H9 (cell line): ENCODE measurements around the gene CERS6. TPM values are rescaled to one million over a fixed set of nuclear protein-coding genes. Genes with fewer than 3 reads are reported as not detected.

Experiments
- DNase-seq: peaks from one replicate; pipeline ENCODE4 v3.0.0-alpha.2; 2017
- H2AFZ ChIP-seq: one replicate; pipeline ENCODE4 v1.6.1; 2013; ENCODE audit warnings: mild to moderate bottlenecking, low read length, control low read depth, moderate library complexity
- H2AK5ac ChIP-seq: 2 replicates; pipeline ENCODE4 v1.6.1; 2013; ENCODE audit warnings: low read length, control low read depth, mixed read lengths; ENCODE audit not compliant: insufficient read length
- H2BK120ac ChIP-seq: one replicate; pipeline ENCODE4 v1.6.1; 2013; ENCODE audit warnings: low read depth, mild to moderate bottlenecking, low read length, control low read depth, inconsistent platforms; ENCODE audit not compliant: poor library complexity, severe bottlenecking
- H2BK12ac ChIP-seq: 2 replicates; pipeline ENCODE4 v1.6.1; 2013; ENCODE audit warnings: low read length, control low read depth, mixed read lengths, low read depth; ENCODE audit not compliant: insufficient read length
- H2BK15ac ChIP-seq: 2 replicates; pipeline ENCODE4 v1.6.1; 2013; ENCODE audit warnings: low read depth, low read length, control low read depth
- H2BK20ac ChIP-seq: one replicate; pipeline ENCODE4 v1.6.1; 2013; ENCODE audit warnings: low read depth, mild to moderate bottlenecking, low read length, control low read depth, inconsistent platforms; ENCODE audit not compliant: poor library complexity, severe bottlenecking
- H2BK5ac ChIP-seq: 2 replicates; pipeline ENCODE4 v1.6.1; 2013; ENCODE audit warnings: low read length, control low read depth, mixed read lengths; ENCODE audit not compliant: insufficient read length
- H3K14ac ChIP-seq: 2 replicates; pipeline ENCODE4 v1.6.1; 2013; ENCODE audit warnings: low read length, control low read depth; ENCODE audit not compliant: insufficient read depth
- H3K18ac ChIP-seq: 2 replicates; pipeline ENCODE4 v1.6.1; 2013; ENCODE audit warnings: low read depth, mild to moderate bottlenecking, mixed read lengths, low read length, control low read depth; ENCODE audit not compliant: insufficient read length
- H3K23ac ChIP-seq: 2 replicates; pipeline ENCODE4 v1.6.1; 2013; ENCODE audit warnings: low read length, control low read depth, mixed read lengths, low read depth; ENCODE audit not compliant: insufficient read length
- H3K23me2 ChIP-seq: 2 replicates; pipeline ENCODE4 v1.6.1; 2013; ENCODE audit warnings: low read depth, mild to moderate bottlenecking, mixed read lengths, low read length, control low read depth; ENCODE audit not compliant: insufficient read length, poor library complexity, severe bottlenecking
- H3K27ac ChIP-seq: 2 replicates; pipeline ENCODE4 v1.5.1; 2013; ENCODE audit warnings: low read length, control low read depth, mixed read lengths, low read depth; ENCODE audit not compliant: insufficient read length
- H3K27me3 ChIP-seq: 2 replicates; pipeline ENCODE4 v1.6.1; 2013; ENCODE audit warnings: low read length, control low read depth, inconsistent platforms; ENCODE audit not compliant: insufficient read depth
- H3K4ac ChIP-seq: 2 replicates; pipeline ENCODE4 v1.6.1; 2013; ENCODE audit warnings: low read depth, mild to moderate bottlenecking, control low read depth, inconsistent platforms, low read length, moderate library complexity
- H3K4me1 ChIP-seq: 2 replicates; pipeline ENCODE4 v1.6.1; 2013; ENCODE audit warnings: low read length, control low read depth, inconsistent platforms; ENCODE audit not compliant: insufficient read depth
- H3K4me2 ChIP-seq: 2 replicates; pipeline ENCODE4 v1.6.1; 2013; ENCODE audit warnings: low read length, control low read depth, mixed read lengths; ENCODE audit not compliant: insufficient read length, insufficient read depth
- H3K56ac ChIP-seq: 2 replicates; pipeline ENCODE4 v1.6.1; 2013; ENCODE audit warnings: low read depth, mild to moderate bottlenecking, mixed read lengths, low read length, control low read depth; ENCODE audit not compliant: insufficient read length
- H3K79me1 ChIP-seq: 2 replicates; pipeline ENCODE4 v1.6.1; 2013; ENCODE audit warnings: low read depth, mild to moderate bottlenecking, moderate library complexity, low read length, control low read depth, inconsistent platforms; ENCODE audit not compliant: insufficient read depth, poor library complexity, severe bottlenecking
- H3K79me2 ChIP-seq: 2 replicates; pipeline ENCODE4 v1.6.1; 2013; ENCODE audit warnings: low read length, control low read depth, inconsistent platforms; ENCODE audit not compliant: insufficient read depth
- H3K9ac ChIP-seq: 2 replicates; pipeline ENCODE4 v1.6.1; 2013; ENCODE audit warnings: low read length, control low read depth, mixed read lengths; ENCODE audit not compliant: insufficient read length; ENCODE audit errors: extremely low read depth
- H3K9me3 ChIP-seq: one replicate; pipeline ENCODE4 v1.6.1; 2013; ENCODE audit warnings: low read depth, low read length, inconsistent platforms; ENCODE audit not compliant: control insufficient read depth
- H3T11ph ChIP-seq: one replicate; pipeline ENCODE4 v1.6.1; 2013; ENCODE audit warnings: mild to moderate bottlenecking, low read length, control low read depth, inconsistent platforms
- H4K20me1 ChIP-seq: one replicate; pipeline ENCODE4 v1.6.1; 2013; ENCODE audit not compliant: control insufficient read depth, insufficient read length, insufficient read depth
- H4K5ac ChIP-seq: 2 replicates; pipeline ENCODE4 v1.6.1; 2013; ENCODE audit warnings: low read depth, mild to moderate bottlenecking, mixed read lengths, low read length, control low read depth; ENCODE audit not compliant: insufficient read length
- H4K8ac ChIP-seq: replicated peaks from 2 replicates; pipeline ENCODE4 v1.6.1; 2013; ENCODE audit warnings: low read length, control low read depth, mixed read lengths, low read depth; ENCODE audit not compliant: insufficient read length
- H4K91ac ChIP-seq: 2 replicates; pipeline ENCODE4 v1.6.1; 2013; ENCODE audit warnings: low read depth, mild to moderate bottlenecking, moderate library complexity, mixed read lengths, low read length, control low read depth; ENCODE audit not compliant: insufficient read length
- H3K27ac Mint-ChIP-seq, 3 experiments: 2 replicates in 2 of 3; 3 replicates in 1 of 3; pipeline ENCODE4 v1.8.0; 2020 to 2021; ENCODE audit warnings: mixed read lengths in 3 of 3, mild to moderate bottlenecking in 1 of 3, moderate library complexity in 1 of 3
- H3K27me3 Mint-ChIP-seq: 2 replicates; pipeline ENCODE4 v1.8.0; 2021; ENCODE audit warnings: low read depth, mild to moderate bottlenecking, moderate library complexity, mixed read lengths
- H3K36me3 Mint-ChIP-seq, 3 experiments: 2 replicates in 2 of 3; 3 replicates in 1 of 3; pipeline ENCODE4 v1.8.0; 2020 to 2021; ENCODE audit warnings: low read depth in 3 of 3, mixed read lengths in 3 of 3; ENCODE audit not compliant: insufficient read depth in 1 of 3
- H3K4me1 Mint-ChIP-seq, 2 experiments: 2 replicates each; pipeline ENCODE4 v1.8.0; 2020; ENCODE audit warnings: mixed read lengths in 2 of 2
- H3K4me3 Mint-ChIP-seq, 2 experiments: 2 replicates in 1 of 2; 3 replicates in 1 of 2; pipeline ENCODE4 v1.8.0; 2020 to 2021; ENCODE audit warnings: mild to moderate bottlenecking in 2 of 2, mixed read lengths in 2 of 2, moderate library complexity in 1 of 2
- H3K9me3 Mint-ChIP-seq, 2 experiments: 2 replicates in 1 of 2; 3 replicates in 1 of 2; pipeline ENCODE4 v1.8.0; 2020; ENCODE audit warnings: mild to moderate bottlenecking in 2 of 2, mixed read lengths in 2 of 2, moderate library complexity in 1 of 2
- CTCF ChIP-seq: fragments of 200-600 bp; sonication (generic); conservative IDR thresholded peaks from 3 replicates; pipeline ENCODE4 v1.8.0; 2021; ENCODE audit warnings: antibody characterized with exemption, mild to moderate bottlenecking
- WGBS: extraction: QIAGEN DNeasy Blood & Tissue Kit; methylation state at CpG from one replicate; pipeline ENCODE4 v1.1.7; 2013; ENCODE audit warnings: missing lambda C conversion rate, low lambda C conversion rate, mixed read lengths; ENCODE audit not compliant: insufficient read length; ENCODE audit errors: extremely low coverage; 5-methylcytosine and 5-hydroxymethylcytosine counted together
- total RNA-seq: library from RNA; stranded (reverse); gene quantifications from 2 replicates; pipeline ENCODE4 v1.2.1, GENCODE V29; 2021

Gene CERS6
- total RNA-seq, 1 experiment from 2014 or later, result 17.7 TPM

- H2AFZ ChIP-seq, result no peak overlapping the region
- no peak overlapping the region for H3K4me2 ChIP-seq
- H4K5ac ChIP-seq, result no peak overlapping the region
- no peak overlapping the region for H2BK15ac ChIP-seq
- no peaks in the 10 kb centered on the region for H3K4me1 ChIP-seq
- no peak overlapping the region for H3K23ac ChIP-seq
- H3T11ph ChIP-seq, result no peak overlapping the region
- no peaks in the 10 kb centered on the region for H3K23me2 ChIP-seq
- WGBS, result no CpG with 5 or more reads among the region's 2 CpGs
- no peaks in the 10 kb centered on the region for H3K27me3 ChIP-seq
- no peak overlapping the region for H4K8ac ChIP-seq
- no peaks in the 10 kb centered on the region for H3K79me1 ChIP-seq
- H3K14ac ChIP-seq, result no peak overlapping the region
- no peak overlapping the region for H4K91ac ChIP-seq
- H3K27ac Mint-ChIP-seq, result no peak overlapping the region; a peak in 1 of 7 replicates
- H4K20me1 ChIP-seq, result no peaks in the 10 kb centered on the region
- peaks cover 0 to 6% of the 10 kb centered on the region in 2 experiments; a peak in 3 of 5 replicates for H3K9me3 Mint-ChIP-seq
- no peak for DNase-seq
- H2BK12ac ChIP-seq, result no peak overlapping the region
- no peak overlapping the region for H2BK5ac ChIP-seq
- no peak overlapping the region for H2BK120ac ChIP-seq
- H2AK5ac ChIP-seq, result no peak overlapping the region
- no peak overlapping the region for H3K56ac ChIP-seq
- H3K36me3 Mint-ChIP-seq, result peaks cover 2 to 4% (median 4%) of the 10 kb centered on the region in 3 experiments; a peak in 4 of 7 replicates
- no peak for TF ChIP-seq CTCF
- H3K9ac ChIP-seq, result no peak overlapping the region
- H3K4me3 Mint-ChIP-seq, result no peak overlapping the region
- no peaks in the 10 kb centered on the region for H3K27me3 Mint-ChIP-seq
- no peak overlapping the region for H3K27ac ChIP-seq
- H2BK20ac ChIP-seq, result no peak overlapping the region
- no peaks in the 10 kb centered on the region for H3K9me3 ChIP-seq
- H3K4ac ChIP-seq, result no peak overlapping the region
- no peak overlapping the region for H3K18ac ChIP-seq
- peaks cover 3% of the 10 kb centered on the region; the same call in 1 of the 2 replicates for H3K79me2 ChIP-seq
- H3K4me1 Mint-ChIP-seq, result peaks cover 11 to 19% of the 10 kb centered on the region in 2 experiments
Measured at GRCh38 chr2:168504323-168504722, 48.3 kb downstream of the CERS6 start.
